Measurements from ENCODE around the gene LITAFD.

DNA sequence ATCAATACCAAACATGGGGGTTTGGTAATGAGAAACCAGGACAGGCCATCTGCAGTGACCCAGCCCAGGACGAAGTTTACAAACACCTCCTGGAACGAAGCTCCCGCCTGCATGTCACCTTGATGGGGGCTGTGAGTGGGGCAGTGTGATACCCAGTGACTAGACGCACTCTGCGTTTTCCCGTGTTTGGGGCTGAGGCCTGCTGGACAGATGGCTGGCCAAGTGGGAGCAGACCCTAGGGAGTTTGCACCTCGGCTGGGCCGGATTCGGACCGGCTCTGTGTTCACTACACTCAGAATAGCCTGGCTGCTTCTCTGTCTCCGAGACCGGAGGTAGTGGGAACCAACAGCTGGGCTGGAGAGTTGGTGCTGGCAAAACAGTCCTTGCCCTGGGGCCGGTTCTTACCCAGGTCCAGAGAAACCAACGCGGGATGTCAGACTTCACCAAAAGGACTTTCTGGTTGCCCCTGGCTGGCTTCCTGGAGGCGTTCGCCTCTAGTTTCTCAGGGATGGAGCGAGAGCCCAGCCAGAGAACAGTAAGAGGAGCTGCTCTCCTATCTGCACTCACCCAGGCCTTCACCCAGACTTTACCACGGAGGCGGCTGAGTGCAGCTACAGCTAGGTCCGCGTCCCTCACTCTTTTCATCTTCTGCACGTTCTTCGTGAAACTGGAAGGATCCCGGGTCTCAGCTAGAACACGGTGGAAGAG lies 33.8 kb upstream of the LITAFD start:
- TF ChIP-seq CTCF (IDR thresholded peaks at IDR 0.05) = no peak
- TF ChIP-seq POLR2A (IDR thresholded peaks at IDR 0.05) = no peak

All from adrenal gland (tissue), 5 donors.